HG02759 (cell line): ENCODE measurements around the gene KIF3A.

ENCODE experiments used
- ATAC-seq: cut with Tn5 transposase; IDR thresholded peaks from one replicate; pipeline ENCODE4 v1.9.1; 2021; ENCODE audit warnings: mild to moderate bottlenecking, moderate library complexity; ENCODE audit not compliant: unreplicated experiment

Gene KIF3A

DNA sequence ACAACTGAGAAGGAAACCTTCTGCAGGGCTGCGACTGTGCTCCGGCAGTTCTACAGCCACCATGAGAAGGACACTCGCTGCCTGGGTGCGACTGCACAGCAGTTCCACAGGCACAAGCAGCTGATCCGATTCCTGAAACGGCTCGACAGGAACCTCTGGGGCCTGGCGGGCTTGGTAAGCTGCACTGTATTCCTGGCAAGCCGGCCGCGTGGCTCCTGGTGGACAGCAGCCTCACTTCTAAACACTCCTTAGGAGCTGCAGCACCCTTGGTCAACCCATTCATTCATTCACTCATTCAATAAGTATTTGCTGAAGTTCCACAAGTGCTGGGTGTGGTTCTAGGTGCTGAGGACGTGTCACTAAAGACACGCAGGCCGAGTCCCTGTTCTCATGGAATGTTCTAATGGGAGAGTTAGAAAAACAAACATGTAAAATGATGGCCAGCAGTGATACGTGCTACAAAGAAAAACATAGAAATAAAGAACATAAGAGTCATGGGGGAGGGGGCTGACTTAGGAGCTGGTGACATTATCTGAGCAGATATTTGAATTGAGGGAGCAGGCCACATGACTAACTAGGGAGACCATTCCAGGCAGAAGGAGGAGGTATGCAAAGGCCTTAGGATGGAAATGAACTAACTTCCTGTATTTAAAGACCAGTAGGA is 57.5 kb downstream of the KIF3A start:
- ATAC-seq = no peak

DNA sequence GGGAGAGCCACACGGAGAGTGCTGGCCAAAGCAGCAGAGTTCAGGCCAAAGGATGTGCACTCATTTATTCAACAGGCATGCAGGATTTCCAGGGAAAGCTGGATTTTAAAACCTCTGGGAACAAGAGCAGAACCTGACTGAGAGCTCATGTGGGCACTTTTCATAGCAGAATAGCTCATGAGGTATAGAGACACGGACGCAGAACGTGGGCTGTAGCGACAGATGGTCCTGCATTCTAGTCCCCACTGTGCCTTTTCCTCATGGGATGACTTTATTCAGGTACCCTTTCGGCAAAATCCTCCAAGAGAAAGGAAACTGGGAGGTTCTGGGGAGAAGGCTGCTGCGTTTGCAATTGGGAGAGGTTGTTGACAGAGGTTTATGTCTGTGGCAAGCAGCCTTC is 58.2 kb downstream of the KIF3A start:
- no peak for ATAC-seq

GRCh38 chr5:132678735-132679134 is 58.6 kb downstream of the KIF3A start:
- ATAC-seq = no peak

- ATAC-seq = no peak
These were observed 59.5 kb downstream of the KIF3A start for GRCh38 chr5:132677682-132678400.

- ATAC-seq = no peak
These were observed 60.2 kb downstream of the KIF3A start for GRCh38 chr5:132677191-132677590.

DNA sequence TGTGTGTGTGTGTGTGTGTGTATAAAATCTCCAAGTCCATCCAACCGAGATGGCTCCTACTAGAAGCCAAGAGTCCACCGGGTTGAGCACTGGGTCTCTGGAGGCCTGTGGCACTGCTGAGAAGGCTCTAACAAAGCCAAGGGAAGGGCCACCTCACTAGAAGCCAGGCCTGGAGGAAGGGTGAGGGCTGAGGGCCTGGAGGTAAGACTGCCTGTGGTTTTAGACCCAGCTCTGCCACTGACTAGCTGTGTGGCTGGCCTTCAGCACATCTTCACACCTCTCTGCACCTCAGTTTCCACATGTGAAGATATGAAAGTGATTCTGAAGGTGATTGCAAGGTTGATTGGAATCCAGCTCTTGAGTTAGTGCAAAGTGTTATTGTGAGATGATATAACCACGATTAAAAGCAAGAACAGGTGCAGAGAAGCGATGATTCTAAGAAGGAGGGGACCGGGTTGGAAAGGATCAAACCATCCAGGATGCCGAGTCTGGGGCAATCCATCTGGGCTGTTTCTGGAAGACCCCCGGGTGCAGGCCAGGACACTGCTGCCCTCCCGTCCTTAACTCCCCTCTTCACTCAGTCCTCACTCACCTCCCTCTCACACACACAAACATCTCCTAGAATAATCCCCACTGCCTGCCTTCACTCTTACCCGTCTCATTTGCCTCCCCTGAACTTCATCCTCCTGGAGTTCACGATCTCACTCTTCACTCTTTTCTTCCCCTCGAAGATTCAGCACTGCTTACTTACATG is 61.2 kb downstream of the KIF3A start:
- no peak for ATAC-seq

DNA sequence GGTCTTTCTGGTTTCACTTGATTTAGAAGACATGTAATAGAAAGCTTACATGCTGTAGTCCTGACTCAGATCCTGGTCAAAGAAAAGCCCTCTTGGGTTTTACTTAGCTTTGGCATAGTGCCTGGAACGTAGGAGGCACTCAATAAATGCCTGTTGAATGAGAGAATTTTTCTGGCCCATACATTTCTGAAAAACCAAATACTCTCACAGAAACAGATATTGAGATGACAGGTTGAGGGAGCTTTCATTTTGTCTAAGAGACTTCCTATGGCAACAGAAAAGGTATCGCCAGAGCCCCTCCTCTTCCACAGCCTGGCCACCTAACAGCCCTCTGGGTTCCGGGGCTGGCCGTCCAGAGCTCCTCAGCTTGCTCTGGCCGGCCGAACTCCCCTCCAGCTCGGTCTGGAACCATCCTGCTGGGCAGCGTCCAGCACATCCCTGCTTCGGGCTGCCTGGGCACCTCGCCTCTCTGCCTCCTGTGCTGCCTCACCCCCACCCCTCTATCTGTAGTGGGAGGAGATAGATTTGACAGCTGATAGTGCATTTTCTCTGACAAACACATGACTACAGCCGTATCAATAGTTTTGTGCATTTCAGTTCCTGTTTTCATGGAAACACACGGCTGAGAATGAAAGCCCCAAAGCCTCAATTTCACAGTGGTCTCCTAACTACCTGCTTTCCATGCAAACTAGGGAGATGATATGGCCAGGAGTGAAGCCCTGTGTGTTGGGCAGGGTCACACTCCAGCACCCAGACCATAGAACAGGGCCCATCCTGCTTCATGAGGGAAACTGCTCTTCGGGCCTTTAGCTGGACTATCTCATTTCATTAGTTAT is 62.5 kb downstream of the KIF3A start:
- ATAC-seq = peak; percentile 86

DNA sequence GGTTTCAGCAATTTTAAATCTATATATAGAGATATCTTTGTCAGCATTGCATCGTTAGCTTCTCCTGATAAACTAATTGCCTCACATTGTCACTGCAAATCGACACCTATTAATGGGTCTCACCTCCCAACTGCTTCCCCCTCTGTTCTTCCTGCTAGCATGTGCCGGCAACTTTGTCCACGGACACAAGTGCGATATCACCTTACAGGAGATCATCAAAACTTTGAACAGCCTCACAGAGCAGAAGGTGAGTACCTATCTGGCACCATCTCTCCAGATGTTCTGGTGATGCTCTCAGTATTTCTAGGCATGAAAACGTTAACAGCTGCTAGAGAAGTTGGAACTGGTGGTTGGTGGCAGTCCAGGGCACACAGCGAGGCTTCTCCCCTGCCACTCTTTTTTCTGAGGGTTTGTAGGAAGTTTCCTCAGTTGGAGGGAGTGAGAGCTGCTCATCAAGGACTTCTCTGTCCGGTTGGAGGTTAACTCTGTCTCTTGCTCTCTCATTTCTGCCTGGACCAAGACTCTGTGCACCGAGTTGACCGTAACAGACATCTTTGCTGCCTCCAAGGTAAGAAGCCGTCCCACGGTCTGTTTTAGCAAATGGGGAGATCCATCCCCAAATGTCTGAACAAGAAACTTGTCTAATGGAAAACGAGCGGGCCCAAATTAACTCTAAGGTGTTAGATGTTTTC is 63.3 kb downstream of the KIF3A start, which contains the start of gene IL4:
IL4 (plus strand) TSS at position 51 of the 692 bp plus-strand sequence; CDS start at position 113, 62 bp downstream.
- no peak for ATAC-seq

- no peak for ATAC-seq
These were observed 63.9 kb downstream of the KIF3A start for GRCh38 chr5:132673488-132673887.

DNA sequence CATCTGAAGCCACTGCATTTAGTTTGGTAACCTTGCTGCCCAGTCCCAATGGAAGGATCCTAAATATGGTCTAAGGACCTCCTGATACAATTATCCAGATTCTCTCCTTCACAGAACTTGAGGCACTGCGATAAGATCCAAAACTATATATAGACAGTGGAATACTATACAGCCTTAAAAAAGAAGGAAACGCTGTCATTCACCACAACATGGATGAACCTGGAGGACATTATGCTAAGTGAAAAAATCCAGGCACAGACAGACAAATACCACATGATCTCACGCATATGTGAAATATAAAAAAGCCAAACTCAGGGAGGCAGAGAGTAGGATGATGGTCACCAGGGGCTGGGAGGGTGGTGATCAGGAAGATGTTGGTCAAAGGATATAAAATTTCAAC is 66.3 kb downstream of the KIF3A start:
- ATAC-seq = no peak

DNA sequence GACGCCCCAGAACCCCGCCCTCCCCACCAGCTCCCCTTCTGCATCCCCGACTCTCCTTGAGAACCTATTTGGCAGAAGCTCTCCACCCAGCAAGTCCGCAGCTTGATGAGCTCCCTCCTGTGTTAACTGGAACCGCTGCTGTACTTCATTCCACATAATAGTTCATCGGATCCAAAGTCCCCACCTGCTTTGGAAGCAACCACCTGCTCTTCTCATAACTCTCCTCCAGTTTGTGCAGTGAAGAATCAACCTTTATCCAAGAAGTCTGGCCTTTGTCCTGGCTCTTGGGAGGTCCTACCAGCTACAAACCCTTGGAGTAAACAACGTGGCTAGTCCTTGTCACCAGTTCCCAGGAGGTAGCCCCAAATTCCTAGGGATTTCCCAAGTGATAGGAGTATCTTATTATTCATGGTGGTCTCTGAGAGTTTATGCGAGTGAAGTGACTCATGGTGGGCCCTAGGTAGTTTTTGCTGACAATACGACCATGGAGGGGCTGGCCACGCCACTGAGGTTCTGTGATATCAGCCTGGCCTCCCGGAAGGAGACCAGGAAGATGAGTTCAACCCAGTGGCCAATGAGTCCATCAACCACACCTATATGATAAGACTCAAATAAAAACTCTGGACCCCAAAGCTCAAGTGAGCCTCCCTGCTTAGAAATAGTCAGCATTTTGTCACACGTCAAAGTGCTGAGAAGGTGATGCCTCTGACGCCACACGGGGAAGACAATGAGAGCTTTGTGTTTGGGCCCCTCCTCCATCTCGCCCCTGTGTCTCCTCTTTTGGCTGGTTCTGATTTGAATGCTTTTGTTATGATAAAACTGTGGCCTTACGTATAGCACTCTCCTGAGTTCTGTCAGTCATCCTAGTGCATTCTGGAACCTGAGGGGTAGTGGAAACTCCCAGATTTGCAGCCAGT is 67.1 kb downstream of the KIF3A start:
- no peak for ATAC-seq

- ATAC-seq = no peak
These were observed 67.9 kb downstream of the KIF3A start for GRCh38 chr5:132669455-132669820.

- ATAC-seq = no peak
These were observed 68.5 kb downstream of the KIF3A start for GRCh38 chr5:132668706-132669454.

DNA sequence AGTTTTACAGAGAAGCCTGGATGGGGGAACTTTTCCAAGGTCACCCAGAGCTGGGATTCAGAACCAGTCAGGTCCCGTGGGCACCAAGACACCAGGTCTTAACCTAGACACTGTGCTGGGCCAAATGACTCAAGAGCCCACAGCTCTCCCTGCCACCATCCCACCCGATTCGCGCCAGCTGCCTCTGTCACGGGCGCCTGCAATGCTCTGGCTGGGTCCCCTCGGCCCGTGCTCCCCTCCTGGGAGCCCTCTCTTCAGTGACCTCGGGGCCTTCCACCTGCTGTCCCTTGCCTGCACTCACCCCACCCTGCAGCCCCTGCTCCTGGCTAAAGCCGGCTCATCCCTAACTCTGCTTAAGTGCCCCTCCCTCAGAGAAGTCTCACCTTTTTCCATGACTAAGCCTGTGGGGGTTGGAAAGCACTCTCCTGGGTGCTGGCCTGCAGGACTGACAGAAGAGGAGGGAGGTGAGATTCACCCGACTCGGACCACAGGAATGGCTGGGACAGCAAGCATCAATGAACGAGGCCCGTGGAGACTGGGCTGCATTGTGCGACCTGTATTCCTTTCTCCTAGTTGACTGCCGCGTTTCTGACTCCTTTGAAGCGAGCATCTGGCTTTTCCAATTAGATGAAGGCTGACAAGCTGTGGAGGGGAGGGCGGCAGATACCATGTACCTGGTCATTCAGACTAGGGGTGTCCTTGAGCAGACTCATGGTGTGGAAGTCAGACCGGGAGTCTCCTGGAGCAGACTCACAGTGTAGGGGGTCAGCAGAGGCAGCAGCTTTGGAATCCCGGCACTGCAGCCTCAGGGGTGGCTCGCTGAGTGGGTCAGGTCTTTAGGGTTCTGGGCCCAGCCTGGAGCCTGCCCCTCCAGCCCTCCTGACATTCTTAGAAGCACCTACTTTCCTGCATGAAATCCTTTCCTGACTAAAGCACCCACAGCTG is 69.3 kb downstream of the KIF3A start:
- ATAC-seq = no peak

GRCh38 chr5:132667309-132667708 is 70.0 kb downstream of the KIF3A start:
- ATAC-seq = no peak

- ATAC-seq = no peak
These were observed 70.8 kb downstream of the KIF3A start for GRCh38 chr5:132666310-132667123.
